Lower leg skin (tissue), 4 donors: Measurements from ENCODE around the gene REX1BD. TPM values are rescaled to one million over a fixed set of nuclear protein-coding genes. Genes with fewer than 3 reads are reported as not detected.
A peak's percentile ranks its signal among the peaks of the same experiment; 100 is the strongest.

Experiments
- DNase-seq, 2 donors: peaks; one replicate each; pipeline ENCODE4 v3.0.0-alpha.2; 2019; ENCODE audit warnings: low spot score in 2 of 2
- H3K4me3 ChIP-seq: fragments of 200-600 bp; sonication (generic); 2 replicates; pipeline ENCODE4 v1.5.1; 2017; ENCODE audit warnings: mild to moderate bottlenecking, low read depth; ENCODE audit not compliant: poor library complexity, severe bottlenecking
- POLR2A ChIP-seq, 2 donors: fragments of 450-650 bp; IDR thresholded peaks; one replicate each; pipeline ENCODE4 v1.6.1; 2016 to 2017; ENCODE audit warnings: antibody characterized with exemption in 2 of 2, mild to moderate bottlenecking in 1 of 2, moderate library complexity in 1 of 2
- WGBS, 2 donors: methylation state at CpG; one replicate each; pipeline ENCODE4 v1.1.5; 2018; 5-methylcytosine and 5-hydroxymethylcytosine counted together
- intact Hi-C: fragments of 100-400 bp; cut with DNase I; formaldehyde crosslinking; loops from one replicate; pipeline ENCODE4 v1.15.0; 2023; ENCODE audit warnings: low total_unique reads
- total RNA-seq, 4 donors: library from RNA; depleted of rRNA; stranded (reverse); fragments of >200 nt; gene quantifications; one replicate each; pipeline ENCODE4 v1.1.0, GENCODE V29; 2016
- TF ChIP-seq, protein P1 (sequence below), 3 donors: fragments of 450-650 bp; IDR thresholded peaks; one replicate each; pipeline ENCODE4 v1.5.1; 2016; ENCODE audit warnings: antibody characterized with exemption in 3 of 3, mild to moderate bottlenecking in 3 of 3, moderate library complexity in 2 of 3

The REX1BD gene
- total RNA-seq, 4 donors from 2014 or later, result 91.8 to 119 (median 107) TPM

DNA sequence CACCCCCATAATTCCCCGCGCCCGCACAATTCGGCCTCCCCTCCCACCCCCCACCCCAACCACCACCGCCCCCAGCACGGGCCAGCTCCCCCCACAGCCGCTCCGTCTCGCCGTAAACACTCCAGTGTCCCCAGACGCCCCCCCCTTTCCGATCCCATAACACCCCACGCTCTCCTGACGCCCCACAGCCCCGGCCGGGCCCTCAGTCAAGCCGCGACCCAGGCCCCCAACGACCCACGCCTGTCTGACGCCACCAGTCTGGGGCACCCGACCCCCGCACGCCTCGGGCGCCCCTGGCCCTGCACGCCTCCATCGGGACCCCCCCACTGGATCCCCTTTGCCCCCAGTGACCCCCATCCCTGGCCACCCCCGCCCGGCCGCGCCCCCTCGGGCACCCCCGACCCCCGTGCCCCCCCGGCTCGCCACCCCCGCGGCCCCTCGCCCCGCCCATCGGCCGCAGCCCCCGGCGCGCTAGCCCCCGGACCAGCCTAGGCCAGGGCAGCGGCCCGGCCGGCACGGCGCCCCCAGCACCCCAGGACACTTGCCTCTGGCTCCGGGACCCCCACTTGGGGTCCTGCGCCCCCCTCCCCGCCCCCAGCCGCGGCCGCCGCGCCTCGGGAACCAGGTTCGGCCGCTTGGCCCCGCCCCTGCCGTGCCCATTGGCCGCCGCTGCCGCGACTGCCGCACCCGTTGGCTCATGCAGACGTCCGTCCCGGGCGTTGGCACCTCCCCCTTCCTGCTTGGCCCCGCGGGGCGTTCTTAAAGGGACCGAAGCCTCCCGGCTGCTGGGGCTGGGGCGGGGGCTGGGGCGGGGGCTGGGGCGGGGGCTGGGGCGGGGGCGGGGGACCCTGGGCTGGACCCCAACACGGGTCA is 45.4 kb upstream of the REX1BD start, which contains the start of gene FKBP8:
TSS of gene FKBP8 (minus strand) at position 633 of the 873 bp plus-strand sequence. CDS start 1,603 bp downstream, outside the sequence.
- WGBS, 2 donors, result 0 to 3% methylated on average over 10 to 19 of the region's 86 CpGs

DNA sequence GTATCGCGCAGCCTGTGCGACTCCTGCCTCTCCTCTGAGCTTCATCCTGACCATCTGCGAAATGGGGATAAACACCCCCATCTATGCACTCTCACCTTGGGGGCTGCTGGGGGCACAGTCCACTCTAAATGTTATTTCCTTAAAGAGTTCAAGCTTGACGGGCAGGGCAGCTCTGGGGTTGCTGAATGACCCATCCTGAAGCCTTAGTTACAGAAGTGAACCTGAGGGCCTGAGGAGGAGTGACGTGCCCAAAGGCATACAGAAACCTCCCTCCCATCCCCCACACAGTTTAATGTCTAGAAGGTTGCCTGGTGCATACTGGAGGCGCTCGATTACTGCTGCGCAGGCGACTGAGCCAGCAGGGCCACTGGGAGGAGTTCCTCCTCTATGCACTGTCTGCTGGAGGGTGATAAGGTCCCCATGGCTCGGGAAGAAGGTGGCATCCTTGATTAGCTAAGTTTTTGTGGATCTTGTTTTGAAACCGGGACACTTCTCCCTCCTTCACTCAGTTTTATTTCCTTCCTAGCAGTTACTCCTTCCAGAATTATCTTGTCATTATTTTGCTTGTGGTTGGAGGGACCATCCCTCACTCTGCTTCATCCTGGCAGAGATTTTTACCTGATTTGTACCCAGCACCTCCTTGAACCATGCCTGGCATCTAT is 44.7 kb upstream of the REX1BD start:
- WGBS, 2 donors, result 6 to 8% methylated on average over 10 to 11 of the region's 12 CpGs
- intact Hi-C loops, result no loop called here
- TF ChIP-seq POLR2A (IDR thresholded peaks at IDR 0.05), result no peak
- TF ChIP-seq, protein P1, sequence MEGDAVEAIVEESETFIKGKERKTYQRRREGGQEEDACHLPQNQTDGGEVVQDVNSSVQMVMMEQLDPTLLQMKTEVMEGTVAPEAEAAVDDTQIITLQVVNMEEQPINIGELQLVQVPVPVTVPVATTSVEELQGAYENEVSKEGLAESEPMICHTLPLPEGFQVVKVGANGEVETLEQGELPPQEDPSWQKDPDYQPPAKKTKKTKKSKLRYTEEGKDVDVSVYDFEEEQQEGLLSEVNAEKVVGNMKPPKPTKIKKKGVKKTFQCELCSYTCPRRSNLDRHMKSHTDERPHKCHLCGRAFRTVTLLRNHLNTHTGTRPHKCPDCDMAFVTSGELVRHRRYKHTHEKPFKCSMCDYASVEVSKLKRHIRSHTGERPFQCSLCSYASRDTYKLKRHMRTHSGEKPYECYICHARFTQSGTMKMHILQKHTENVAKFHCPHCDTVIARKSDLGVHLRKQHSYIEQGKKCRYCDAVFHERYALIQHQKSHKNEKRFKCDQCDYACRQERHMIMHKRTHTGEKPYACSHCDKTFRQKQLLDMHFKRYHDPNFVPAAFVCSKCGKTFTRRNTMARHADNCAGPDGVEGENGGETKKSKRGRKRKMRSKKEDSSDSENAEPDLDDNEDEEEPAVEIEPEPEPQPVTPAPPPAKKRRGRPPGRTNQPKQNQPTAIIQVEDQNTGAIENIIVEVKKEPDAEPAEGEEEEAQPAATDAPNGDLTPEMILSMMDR (IDR thresholded peaks at IDR 0.05), result no peak
- H3K4me3 ChIP-seq, result no peak overlapping the region
- DNase-seq, result peak; percentile 41 to 89

More for the DNA sequence above, 45.4 kb upstream of the REX1BD start, which contains the start of gene FKBP8:
- intact Hi-C loops, result no loop called here
- TF ChIP-seq POLR2A (IDR thresholded peaks at IDR 0.05), result no peak
- TF ChIP-seq, protein P1 (IDR thresholded peaks at IDR 0.05), result no peak
- peak; percentile 92 to 99 for DNase-seq
- H3K4me3 ChIP-seq, result peak within 1 kb of the TSS; percentile 61

DNA sequence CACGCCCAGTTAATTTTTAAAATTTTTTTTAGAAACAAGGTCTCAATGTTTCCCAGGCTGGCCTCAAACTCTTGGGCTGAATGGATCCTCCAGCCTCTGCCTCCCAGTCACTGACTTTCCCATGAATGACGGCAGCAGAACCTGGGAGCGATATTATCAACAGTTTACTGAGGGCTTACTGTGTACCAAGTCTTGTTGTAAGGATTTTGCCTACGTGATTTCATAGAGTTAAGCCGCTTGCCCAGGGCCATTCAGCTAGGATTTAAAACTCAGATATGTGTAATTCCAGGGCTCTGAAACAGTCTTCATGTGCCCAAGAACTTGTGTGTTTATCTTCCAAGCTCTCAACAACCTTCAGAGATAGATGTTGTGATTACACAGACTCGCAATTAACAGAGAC is 37.0 kb upstream of the REX1BD start:
- DNase-seq, result no peak
- intact Hi-C loops, result no loop called here
- no peak overlapping the region for H3K4me3 ChIP-seq
- 66 to 73% methylated on average over 6 of the region's 6 CpGs for WGBS, 2 donors
- no peak for TF ChIP-seq POLR2A (IDR thresholded peaks at IDR 0.05)
- TF ChIP-seq, protein P1 (IDR thresholded peaks at IDR 0.05), result no peak

DNA sequence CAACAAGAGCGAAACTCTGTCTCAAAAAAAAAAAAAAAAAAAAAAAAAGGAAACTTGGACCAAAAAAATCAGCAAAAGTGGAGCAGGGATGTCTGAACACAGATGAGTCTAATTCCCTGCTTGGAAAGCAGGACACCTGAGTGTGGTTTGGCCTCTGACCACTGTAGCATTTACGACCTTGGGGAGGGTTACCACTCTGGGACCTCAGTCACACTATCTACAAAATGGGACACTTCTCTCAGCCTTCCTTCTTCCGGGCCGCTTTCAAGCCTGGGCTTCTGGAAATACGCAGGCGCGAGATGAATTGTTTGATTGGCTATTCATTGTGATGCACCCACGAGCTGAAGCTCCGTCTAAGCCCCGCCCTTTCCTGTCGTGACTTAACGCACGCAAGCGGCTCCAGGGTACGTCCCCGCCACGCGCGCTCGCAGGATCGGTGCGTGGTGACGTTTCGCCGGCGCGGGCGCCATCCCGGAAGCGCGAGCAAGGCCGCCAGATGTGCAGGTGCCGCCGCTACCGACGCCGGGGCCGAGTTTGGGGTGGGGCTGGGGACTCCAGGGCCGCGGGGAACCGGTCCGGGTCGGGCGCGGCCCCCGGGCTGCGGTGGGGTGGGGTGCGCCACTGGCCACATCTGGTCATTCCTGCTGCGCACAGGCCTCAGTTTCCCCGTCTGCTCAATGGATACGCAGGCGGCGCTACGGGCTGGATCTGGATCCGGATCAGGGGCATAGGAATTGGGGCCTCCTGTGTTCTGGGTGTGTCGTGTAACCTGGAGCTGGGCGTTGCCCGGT is 31.0 kb upstream of the REX1BD start, which contains the start of gene KXD1:
TSS of gene KXD1 (plus strand) at position 460 of the 791 bp plus-strand sequence. CDS start 4,187 bp downstream, outside the sequence.
- WGBS, 2 donors, result 1% methylated on average over 41 to 52 of the region's 58 CpGs
- intact Hi-C loops, result no loop called here
- TF ChIP-seq POLR2A (IDR thresholded peaks at IDR 0.05), result no peak
- TF ChIP-seq, protein P1 (IDR thresholded peaks at IDR 0.05), result no peak
- peak; percentile 98 to 99 for DNase-seq
- H3K4me3 ChIP-seq, result peak within 1 kb of the TSS; percentile 84

DNA sequence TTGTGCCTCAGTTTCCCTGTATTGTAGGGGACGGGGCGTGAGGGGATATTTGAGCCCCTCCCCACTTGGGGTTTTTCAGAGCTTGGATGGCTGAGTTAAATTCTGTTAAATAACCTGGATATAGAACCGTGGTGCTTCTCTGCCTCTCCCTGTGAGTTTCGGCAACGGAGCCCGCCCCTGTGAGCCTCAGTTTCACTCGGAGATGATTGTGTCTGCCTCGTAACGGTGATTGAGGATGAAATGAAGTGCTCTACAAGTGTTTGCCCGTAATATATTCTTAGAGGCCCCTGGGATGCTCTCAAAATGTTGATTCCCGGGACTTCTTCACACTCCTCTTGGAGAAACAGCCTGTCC is 30.4 kb upstream of the REX1BD start:
- no peak for DNase-seq
- TF ChIP-seq, protein P1 (IDR thresholded peaks at IDR 0.05), result no peak
- no peak for TF ChIP-seq POLR2A (IDR thresholded peaks at IDR 0.05)
- H3K4me3 ChIP-seq, result peak overlapping the region; percentile 84
- 2 to 3% methylated on average over 11 of the region's 11 CpGs for WGBS, 2 donors
- intact Hi-C loops, result no loop called here
